GM12878 (cell line): Measurements from ENCODE around the gene CFDP1. TPM values are rescaled to one million over a fixed set of nuclear protein-coding genes. Genes with fewer than 3 reads are reported as not detected.

Source experiments
- ATAC-seq: fragments of 200-7000 bp; cut with Tn5 transposase; 3 replicates; pipeline ENCODE4 v1.9.1; 2020; ENCODE audit warnings: mild to moderate bottlenecking, moderate library complexity
- BruUV-seq: library from RNA; stranded (reverse); fragments of 400-500 nt; replicated peaks from 2 replicates; lab custom pipeline; 2021; lab: Mats Ljungman, UMichigan
- CTCF ChIA-PET: fragments of 300-600 bp; sonication (Branson Sonifier 250); formaldehyde crosslinking; extraction: SDS; loops from one replicate; lab custom pipeline; 2021; ENCODE audit warnings: inconsistent platforms; lab: Yijun Ruan, JAX
- POLR2A ChIA-PET: fragments of 350-600 bp; formaldehyde crosslinking; extraction: SDS; loops from one replicate; lab custom pipeline; 2021; ENCODE audit warnings: inconsistent platforms; lab: Charles Lee
- RAD21 ChIA-PET: fragments of 300-600 bp; sonication (Branson Sonifier 250); formaldehyde crosslinking; loops from one replicate; lab custom pipeline; 2023; ENCODE audit warnings: antibody characterized with exemption; ENCODE audit not compliant: unreplicated experiment; lab: Charles Lee
- SMC1A ChIA-PET: fragments of 300-600 bp; sonication (Branson Sonifier 250); formaldehyde crosslinking; loops from one replicate; lab custom pipeline; 2023; ENCODE audit not compliant: unreplicated experiment, uncharacterized antibody; lab: Charles Lee
- DNase-seq: peaks from one replicate; pipeline ENCODE4 v3.0.0-alpha.2; 2011; ENCODE audit warnings: low read depth, low spot score
- FAIRE-seq: peaks from 3 replicates; lab custom pipeline; 2011; peaks lifted over from hg19 to GRCh38; lab: Jason Lieb, UNC
- H2AFZ ChIP-seq: 2 replicates; pipeline ENCODE4 v1.6.0; 2011; ENCODE audit warnings: low read depth, low read length, control low read depth; ENCODE audit not compliant: control insufficient read depth
- H3K27ac ChIP-seq: 2 replicates; pipeline ENCODE4 v1.5.1; 2011; ENCODE audit warnings: control low read depth; ENCODE audit not compliant: control insufficient read depth, insufficient read depth
- H3K27me3 ChIP-seq, 2 experiments: replicated peaks in 1 of 2; 2 replicates each; pipeline versions ENCODE4 v1.6.0 to v1.6.1; 2011; ENCODE audit warnings: low read length in 1 of 2; ENCODE audit not compliant: control insufficient read depth in 2 of 2, insufficient read depth in 2 of 2
- H3K36me3 ChIP-seq, 2 experiments: 2 replicates each; pipeline ENCODE4 v1.5.1; 2011; ENCODE audit warnings: low read length in 1 of 2; ENCODE audit not compliant: control insufficient read depth in 2 of 2, insufficient read depth in 2 of 2
- H3K4me1 ChIP-seq: 2 replicates; pipeline ENCODE4 v1.6.1; 2011; ENCODE audit warnings: mild to moderate bottlenecking, low read length, moderate library complexity, mixed read lengths; ENCODE audit not compliant: control insufficient read depth, insufficient read depth
- H3K4me2 ChIP-seq: 2 replicates; pipeline ENCODE4 v1.6.0; 2011; ENCODE audit warnings: control low read depth; ENCODE audit not compliant: control insufficient read depth, insufficient read depth
- H3K4me3 ChIP-seq: fragments of 200-600 bp; sonication (generic); 2 replicates; pipeline ENCODE4 v1.5.1; 2016
- H3K79me2 ChIP-seq: 2 replicates; pipeline ENCODE4 v1.6.0; 2011; ENCODE audit warnings: low read length; ENCODE audit not compliant: control insufficient read depth, insufficient read depth
- H3K9ac ChIP-seq: 2 replicates; pipeline ENCODE4 v1.8.0; 2011; ENCODE audit warnings: low read length, control low read depth, mixed read lengths; ENCODE audit not compliant: control insufficient read depth, insufficient read depth
- H3K9me3 ChIP-seq: replicated peaks from 3 replicates; pipeline ENCODE4 v1.5.1; 2011; ENCODE audit warnings: mild to moderate bottlenecking, low read length; ENCODE audit not compliant: control insufficient read depth, insufficient read depth
- H4K20me1 ChIP-seq: 2 replicates; pipeline ENCODE4 v1.6.0; 2011; ENCODE audit not compliant: control insufficient read depth, insufficient read depth
- BMI1 ChIP-seq: fragments of 450-650 bp; IDR thresholded peaks from 2 replicates; pipeline ENCODE4 v1.6.1; 2016; ENCODE audit warnings: mild to moderate bottlenecking, moderate library complexity, borderline replicate concordance
- ETV6 ChIP-seq, 2 experiments: fragments of 450-650 bp in 1 of 2; IDR thresholded peaks in 1 of 2; conservative IDR thresholded peaks in 1 of 2; 2 replicates each; pipeline ENCODE4 v1.6.1; 2014; ENCODE audit warnings: antibody characterized with exemption in 1 of 2, borderline replicate concordance in 1 of 2, low read depth in 1 of 2, mild to moderate bottlenecking in 1 of 2, moderate library complexity in 1 of 2
- EZH2 ChIP-seq: IDR thresholded peaks from 2 replicates; pipeline ENCODE4 v1.6.1; 2012; ENCODE audit warnings: low read depth, mild to moderate bottlenecking, control low read depth, inconsistent platforms, low read length, borderline replicate concordance; ENCODE audit not compliant: control insufficient read depth
- IKZF1 ChIP-seq: fragments of 450-650 bp; conservative IDR thresholded peaks from 2 replicates; pipeline ENCODE4 v1.6.1; 2017; ENCODE audit warnings: antibody characterized with exemption, mild to moderate bottlenecking
- KLF5 ChIP-seq: fragments of 450-650 bp; IDR thresholded peaks from 2 replicates; pipeline ENCODE4 v1.6.1; 2014; ENCODE audit warnings: mild to moderate bottlenecking; ENCODE audit not compliant: partially characterized antibody
- MEF2B ChIP-seq: fragments of 450-650 bp; IDR thresholded peaks from 2 replicates; pipeline ENCODE4 v1.6.1; 2018; ENCODE audit warnings: mild to moderate bottlenecking, moderate library complexity; ENCODE audit not compliant: partially characterized antibody, poor library complexity, severe bottlenecking
- PAX5 ChIP-seq: IDR thresholded peaks from 2 replicates; pipeline ENCODE4 v1.6.1; 2011; ENCODE audit warnings: low read depth, low read length, borderline replicate concordance
- RAD51 ChIP-seq: fragments of 450-650 bp; IDR thresholded peaks from 2 replicates; pipeline ENCODE4 v1.6.1; 2016; ENCODE audit warnings: moderate library complexity, mild to moderate bottlenecking, inconsistent platforms
- SRF ChIP-seq, 2 experiments: IDR thresholded peaks; 2 replicates each; pipeline ENCODE4 v1.6.1; 2011; ENCODE audit warnings: low read depth in 2 of 2, low read length in 2 of 2, mild to moderate bottlenecking in 1 of 2, moderate library complexity in 1 of 2
- USF1 ChIP-seq: IDR thresholded peaks from 2 replicates; pipeline ENCODE4 v1.6.1; 2011; ENCODE audit warnings: borderline replicate concordance, low read depth, mild to moderate bottlenecking, moderate library complexity, mixed read lengths, low read length; ENCODE audit not compliant: insufficient read depth; ENCODE audit errors: extremely low read length
- ZNF24 ChIP-seq: fragments of 450-650 bp; IDR thresholded peaks from 2 replicates; pipeline ENCODE4 v1.6.1; 2017; ENCODE audit warnings: antibody characterized with exemption, mild to moderate bottlenecking
- ZNF274 ChIP-seq: IDR thresholded peaks from one replicate; pipeline ENCODE4 v1.8.0; 2011; ENCODE audit not compliant: insufficient read length, insufficient read depth
- ZNF384 ChIP-seq: IDR thresholded peaks from 2 replicates; pipeline ENCODE4 v1.6.1; 2012; ENCODE audit warnings: low read depth, mild to moderate bottlenecking, low read length, improper control_type of control experiment, borderline replicate concordance
- WGBS: methylation state at CpG from one replicate; pipeline ENCODE4 v1.1.6; 2016; ENCODE audit warnings: low lambda C conversion rate; ENCODE audit not compliant: insufficient replicate concordance, insufficient coverage; ENCODE audit errors: missing lambda C conversion rate; 5-methylcytosine and 5-hydroxymethylcytosine counted together
- in situ Hi-C: fragments of 300-500 bp; cut with MboI; formaldehyde crosslinking; loops from 9 replicates; pipeline ENCODE4 v1.14.3; 2018; ENCODE audit warnings: mixed read lengths
- intact Hi-C: fragments of 100-400 bp; cut with micrococcal nuclease; formaldehyde crosslinking; loops from one replicate; pipeline ENCODE4 v1.14.2; 2022; ENCODE audit not compliant: unreplicated experiment
- polyA plus RNA-seq, 11 experiments: library from polyadenylated mRNA; depleted of rRNA in 4 of 11; unstranded in 6 of 11; stranded (reverse) in 5 of 11; fragments of >200 nt; fragmentation: Nextera tagmentation in 4 of 11; fragmentation: Illumina TruSeq in 1 of 11; extraction: Ambion mirVana in 4 of 11; extraction: Trizol in 1 of 11; gene quantifications; 1 replicate in 1 of 11; 2 replicates in 10 of 11; pipeline versions ENCODE4 v1.2.1 to v1.2.3, GENCODE V29; 2011 to 2016; ENCODE audit warnings: inconsistent platforms in 2 of 11, missing spikeins in 2 of 11, low read depth in 1 of 11
- total RNA-seq, 4 experiments: library from RNA; depleted of rRNA in 3 of 4; stranded (reverse); fragments of >200 nt in 3 of 4; fragmentation: Illumina TruSeq in 1 of 4; extraction: Trizol in 1 of 4; gene quantifications; 2 replicates each; pipeline versions ENCODE4 v1.2.1 to v1.2.3, GENCODE V29; 2013 to 2021

Gene CFDP1
- total and polyA plus RNA-seq, 10 of the 15 experiments (the other 5 are each of a cell fraction or from before 2014, with no cell fraction given): 22.3 to 64.8 (median 36.7) TPM

- Histone ChIP-seq H3K9ac (no peak overlapping the region), H3K4me3 (no peak overlapping the region), H3K27me3 (no peaks in the 10 kb centered on the region), H3K27ac (peak overlapping the region; percentile 55), H4K20me1 (no peaks in the 10 kb centered on the region), H3K36me3 (peaks cover 0 to 4% of the 10 kb centered on the region in 2 experiments; a peak in 1 of 4 replicates), H3K4me2 (no peak overlapping the region), H3K9me3 (no peaks in the 10 kb centered on the region), H3K79me2 (no peaks in the 10 kb centered on the region), H3K4me1 (peaks cover 12% of the 10 kb centered on the region), H2AFZ (peak overlapping the region; percentile 33)
- ChIA-PET RAD21 (interaction anchor here (0.8 to 5.0 kb wide), 9 partner anchors 15 to 105 kb away, joined by 3 to 50 read pairs (median 6); no protein-coding TSS in a partner anchor), SMC1A (interaction anchor here (0.6 to 7.0 kb wide), 11 partner anchors 13 to 81 kb away, joined by 3 to 83 read pairs (median 6); no protein-coding TSS in a partner anchor), CTCF (interaction anchor here (1.1 to 2.9 kb wide), 6 partner anchors 13 to 105 kb away, joined by 5 to 12 read pairs (median 8); no protein-coding TSS in a partner anchor), POLR2A (interaction anchor here (0.7 to 1.9 kb wide), 7 partner anchors 12 to 75 kb away, joined by 3 to 10 read pairs (median 4); no protein-coding TSS in a partner anchor)
- 75% methylated on average over 4 of the region's 4 CpGs for WGBS
- no peak; the same call in 2 of the 3 replicates for ATAC-seq
- in situ Hi-C loops: no loop called here
- FAIRE-seq: peak; percentile 70
- intact Hi-C loops: no loop called here
- no peak for DNase-seq
- TF ChIP-seq SRF (IDR thresholded peaks at IDR 0.05; ENCODE audit: low read depth in 2 of 2, low read length in 2 of 2): 0 out of 4 replicates have a peak, but pooled peaks of 1 of the 2 experiments have one; percentile 53
- no peak for TF ChIP-seq RAD51
- no TSS peak for BruUV-seq
Measured at GRCh38 chr16:75304521-75305363, 128.6 kb downstream of the CFDP1 start.

- Histone ChIP-seq H3K4me3 (no peak overlapping the region), H3K9me3 (no peaks in the 10 kb centered on the region), H4K20me1 (no peaks in the 10 kb centered on the region), H3K9ac (no peak overlapping the region), H3K36me3 (peaks cover 0 to 4% of the 10 kb centered on the region in 2 experiments; a peak in 1 of 4 replicates), H3K4me2 (no peak overlapping the region), H2AFZ (no peak overlapping the region), H3K27ac (no peak overlapping the region), H3K79me2 (no peaks in the 10 kb centered on the region), H3K4me1 (peaks cover 12% of the 10 kb centered on the region), H3K27me3 (no peaks in the 10 kb centered on the region)
- intact Hi-C loops: no loop called here
- ChIA-PET CTCF (no interaction called here), SMC1A (no interaction called here), RAD21 (no interaction called here), POLR2A (no interaction called here)
- no peak for DNase-seq
- 83% methylated on average over 1 of the region's 1 CpG for WGBS
- in situ Hi-C loops: no loop called here
- TF ChIP-seq IKZF1 (no peak), ZNF24 (no peak), MEF2B (no peak), BMI1 (no peak), KLF5 (no peak), ZNF274 (no peak), EZH2 (no peak), USF1 (no peak), ZNF384 (no peak), ETV6 (conservative IDR thresholded peaks at IDR 0.05 in 1 of 2, IDR thresholded peaks at IDR 0.05 in 1 of 2; ENCODE audit: borderline replicate concordance in 1 of 2, low read depth in 1 of 2) (no peak), PAX5 (no peak)
- BruUV-seq: no TSS peak
- no peak for FAIRE-seq
- no peak for ATAC-seq
Measured at GRCh38 chr16:75301804-75302203, 131.5 kb downstream of the CFDP1 start.
